GM20431 (cell line): ENCODE measurements around the gene CNTN1.
"Not testable (repeated sequence)": the region's sequence is repeated elsewhere in the genome, so short reads cannot be mapped to it uniquely, and the experiment has no call there.

ENCODE experiments used
- in situ Hi-C: fragments of 300-500 bp; cut with MseI, MboI; formaldehyde crosslinking; loops from one replicate; pipeline ENCODE4 v1.15.0; 2020; ENCODE audit warnings: low sequenced_read_pairs; ENCODE audit not compliant: unreplicated experiment

Gene CNTN1

GRCh38 chr12:40693207-40693821 lies 1.1 kb downstream of the CNTN1 start:
- in situ Hi-C loops, result no loop called here

GRCh38 chr12:40697566-40698259 lies 5.5 kb downstream of the CNTN1 start:
- in situ Hi-C loops, result no loop called here

DNA sequence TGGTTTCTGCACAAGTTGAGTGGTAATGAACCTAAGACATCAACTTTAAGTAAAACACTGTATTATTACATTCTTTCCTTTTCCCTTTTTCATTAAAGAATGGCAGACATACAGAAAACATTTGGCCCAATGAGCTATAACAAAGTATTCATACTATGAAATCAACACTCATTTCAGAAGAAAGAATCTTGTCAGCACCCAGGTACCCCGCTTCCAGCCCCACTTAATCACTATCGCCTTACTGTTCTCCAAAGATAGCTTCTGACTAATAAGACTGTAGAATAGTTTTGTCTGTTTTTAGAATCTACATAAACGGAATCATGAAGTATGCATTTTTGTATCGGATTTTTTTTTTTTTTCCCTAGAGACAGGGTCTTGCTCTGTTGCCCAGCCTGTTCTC lies 9.5 kb downstream of the CNTN1 start:
- in situ Hi-C loops, result no loop called here

DNA sequence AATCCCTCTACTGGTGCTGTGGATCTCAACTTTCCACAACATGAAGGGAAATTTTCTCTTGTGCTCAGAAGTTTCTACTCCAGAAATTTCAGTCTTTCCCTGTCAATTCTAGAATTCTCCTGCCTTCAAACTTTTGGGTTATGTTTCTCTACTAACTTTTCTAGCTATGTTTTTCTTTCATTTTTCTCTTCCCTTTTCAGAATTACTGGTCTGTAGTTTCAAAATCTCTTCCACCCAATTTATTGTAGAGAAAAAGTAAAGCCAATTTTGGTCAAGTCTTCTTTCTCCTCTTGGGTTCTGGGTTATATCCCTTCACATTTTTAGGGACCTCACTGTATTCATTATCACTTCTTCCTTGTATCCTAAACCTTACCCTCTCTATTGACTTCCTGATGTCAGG lies 18.9 kb downstream of the CNTN1 start:
- in situ Hi-C loops, result no loop called here

GRCh38 chr12:40714636-40715035 lies 22.4 kb downstream of the CNTN1 start:
- in situ Hi-C loops, result no loop called here

- in situ Hi-C loops, result no loop called here
Observed at GRCh38 chr12:40716037-40716436, 23.8 kb downstream of the CNTN1 start.

DNA sequence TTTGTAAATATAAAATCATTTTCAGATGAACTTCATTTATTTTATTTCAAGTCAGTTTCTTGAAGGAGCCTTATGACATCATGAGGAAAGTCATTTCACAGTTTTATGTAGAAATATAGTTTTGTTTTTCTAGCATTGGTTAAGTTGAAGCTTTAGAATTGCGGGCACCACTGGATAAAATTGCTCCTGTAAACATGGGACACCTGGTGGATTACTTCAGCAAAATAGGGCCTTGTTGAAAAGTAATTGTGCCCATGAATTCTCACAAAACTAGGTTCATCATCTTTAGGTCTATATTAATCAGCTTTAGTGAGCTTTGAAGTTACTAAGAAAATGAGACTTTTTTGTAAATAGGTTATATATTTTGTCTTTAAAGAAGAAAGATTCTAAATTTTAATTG lies 25.3 kb downstream of the CNTN1 start:
- in situ Hi-C loops, result no loop called here

DNA sequence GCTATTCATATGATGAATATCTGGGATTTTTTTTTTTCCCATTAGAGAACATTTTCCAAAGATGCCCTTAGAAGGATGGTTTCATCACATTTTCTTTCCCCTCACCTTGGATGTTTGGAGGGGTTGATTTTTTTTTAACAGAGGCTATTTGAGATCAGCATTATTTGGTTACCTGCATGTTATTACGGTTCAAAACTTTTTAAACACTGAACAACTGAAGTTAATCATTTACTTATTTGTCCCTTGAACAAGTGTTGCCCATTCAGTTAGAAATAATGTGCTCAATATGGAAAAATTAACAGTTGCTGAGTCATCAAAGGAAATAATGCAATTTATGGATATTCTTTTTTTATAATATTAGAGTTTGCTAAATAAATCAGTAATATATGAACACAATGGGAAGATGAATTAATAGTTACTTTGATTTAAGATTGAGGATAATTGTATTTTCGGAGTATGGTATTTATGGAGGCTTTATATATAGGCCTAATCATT lies 26.7 kb downstream of the CNTN1 start:
- in situ Hi-C loops, result no loop called here

DNA sequence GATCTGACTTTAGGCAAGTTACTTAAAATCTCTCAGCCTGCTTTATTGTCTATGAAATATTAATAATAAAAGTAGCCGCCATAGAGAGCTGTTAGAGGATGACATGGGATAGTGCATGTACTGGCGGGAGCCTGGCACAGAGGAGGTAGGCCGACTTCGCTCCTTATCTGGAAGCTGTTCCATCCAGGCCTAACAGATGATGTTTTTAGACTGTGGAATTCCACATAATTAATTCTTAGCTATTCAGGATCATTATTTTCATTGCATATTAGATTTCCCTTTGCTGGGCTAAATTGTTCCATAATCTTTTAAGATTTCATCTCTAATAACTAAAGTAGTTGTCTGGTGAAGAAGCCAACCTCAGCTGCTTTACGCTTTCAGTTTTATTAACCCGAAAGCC lies 30.8 kb downstream of the CNTN1 start:
- in situ Hi-C loops, result no loop called here

DNA sequence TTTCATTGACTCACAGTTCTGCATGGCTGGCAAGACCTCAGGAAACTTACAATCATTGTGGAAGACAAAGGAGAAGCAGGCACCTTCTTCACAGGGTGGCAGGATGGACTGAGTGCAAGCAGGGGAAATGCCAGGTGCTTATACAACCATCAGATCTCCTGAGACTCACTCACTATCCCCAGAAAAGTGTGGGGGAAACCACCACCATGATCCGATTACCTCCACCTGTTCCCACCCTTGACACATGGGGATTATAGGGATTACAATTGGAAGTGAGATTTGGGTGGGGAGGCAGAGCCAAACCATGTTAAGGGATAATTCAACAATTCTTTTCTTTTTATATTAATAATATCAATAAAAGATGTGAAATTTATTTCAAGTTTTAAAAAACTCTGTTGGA lies 34.1 kb downstream of the CNTN1 start:
- in situ Hi-C loops, result no loop called here

GRCh38 chr12:40727774-40728483 lies 35.7 kb downstream of the CNTN1 start:
- in situ Hi-C loops, result no loop called here

- in situ Hi-C loops, result no loop called here
Observed at GRCh38 chr12:40730281-40730680, 38.0 kb downstream of the CNTN1 start.

- in situ Hi-C loops, result no loop called here
Observed at GRCh38 chr12:40733871-40734270, 41.6 kb downstream of the CNTN1 start.

DNA sequence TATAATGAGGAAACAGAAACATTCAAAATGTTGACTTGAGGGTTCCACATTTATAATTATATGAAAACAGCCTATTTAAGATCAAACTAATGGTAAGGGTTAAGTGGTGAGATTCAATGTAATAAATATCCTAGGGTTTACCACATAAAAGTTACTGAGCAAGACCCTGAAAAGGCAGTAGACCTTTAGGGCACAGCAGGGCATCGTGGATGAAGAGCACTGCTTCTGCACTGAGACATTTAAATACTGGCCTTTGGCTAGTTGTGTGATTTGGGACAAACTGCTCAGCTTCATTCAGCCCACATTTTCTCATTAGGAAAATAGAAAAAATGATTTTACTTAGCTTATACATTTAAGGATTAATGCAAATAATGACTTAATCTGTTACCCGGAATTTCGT lies 42.0 kb downstream of the CNTN1 start:
- in situ Hi-C loops, result no loop called here

DNA sequence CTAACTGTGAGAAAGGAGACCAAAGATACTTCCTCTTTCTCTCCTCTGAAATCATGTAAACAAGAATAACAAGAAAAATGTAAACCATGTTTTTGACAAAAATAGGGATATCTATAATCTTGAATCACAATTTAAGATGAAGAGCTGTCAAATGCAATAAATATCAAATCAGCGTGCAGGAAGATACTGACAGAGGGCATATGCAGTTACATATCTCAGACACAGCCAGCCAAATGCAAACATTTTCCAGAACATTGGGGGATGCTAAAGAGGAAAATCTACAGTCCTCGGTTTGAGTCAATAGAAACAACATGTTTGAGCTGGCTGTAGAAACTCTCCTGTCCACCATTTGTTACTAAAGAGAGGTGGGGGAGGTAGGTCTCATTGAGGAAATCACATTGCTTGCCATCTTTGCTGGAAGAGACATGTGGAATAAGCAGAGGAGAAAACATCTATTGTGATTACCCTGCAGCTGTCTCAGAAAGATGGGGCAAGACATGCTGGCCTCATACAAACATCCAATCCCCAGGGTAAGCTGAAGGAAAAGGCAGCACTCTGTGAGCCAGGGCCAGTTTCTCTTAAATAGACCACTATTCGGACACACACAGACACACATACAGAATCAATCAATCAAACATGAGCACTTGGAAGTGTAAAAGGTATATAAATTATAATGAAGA lies 43.5 kb downstream of the CNTN1 start:
- in situ Hi-C loops, result no loop called here

- in situ Hi-C loops, result not testable (repeated sequence)
Observed at GRCh38 chr12:40737416-40737815, 45.2 kb downstream of the CNTN1 start.

GRCh38 chr12:40738856-40739255 lies 46.6 kb downstream of the CNTN1 start:
- in situ Hi-C loops, result no loop called here

DNA sequence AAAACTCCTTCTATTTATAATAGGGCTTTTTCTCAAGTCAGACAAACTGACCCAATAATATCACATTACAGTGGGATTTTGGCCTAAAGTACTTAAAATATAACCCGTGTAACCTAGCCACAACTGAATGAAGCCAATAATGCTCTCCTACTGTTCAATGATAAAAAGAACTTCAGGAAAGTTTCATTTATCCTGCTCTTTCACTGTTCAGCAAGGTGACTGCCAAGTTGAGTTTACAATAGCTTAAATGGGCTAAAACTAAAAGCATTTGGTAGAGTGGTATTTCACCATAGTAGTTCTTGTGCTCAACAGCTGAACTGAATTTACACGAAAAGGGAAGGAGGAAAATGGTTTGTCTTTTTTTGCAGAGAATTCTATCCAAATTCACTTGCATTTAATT lies 49.8 kb downstream of the CNTN1 start:
- in situ Hi-C loops, result no loop called here

DNA sequence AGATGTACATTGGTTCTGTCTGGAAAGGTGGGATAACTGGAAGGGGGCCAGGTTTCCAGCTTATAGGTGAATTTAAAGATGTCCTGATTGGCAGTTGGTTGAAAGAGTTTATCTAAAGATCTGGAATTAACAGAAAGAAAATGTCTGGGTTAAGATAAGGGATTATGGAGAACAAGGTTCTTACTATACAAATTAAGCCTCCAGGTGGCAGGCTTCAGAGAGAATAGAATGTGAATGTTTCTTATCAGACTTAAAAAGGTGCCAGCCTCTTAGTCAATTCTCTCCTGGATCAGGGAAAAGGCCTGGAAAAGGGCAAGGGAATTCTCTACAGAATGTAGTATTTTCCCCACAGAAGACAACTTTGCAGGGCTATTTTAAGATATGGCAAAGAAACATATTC lies 53.1 kb downstream of the CNTN1 start:
- in situ Hi-C loops, result no loop called here

DNA sequence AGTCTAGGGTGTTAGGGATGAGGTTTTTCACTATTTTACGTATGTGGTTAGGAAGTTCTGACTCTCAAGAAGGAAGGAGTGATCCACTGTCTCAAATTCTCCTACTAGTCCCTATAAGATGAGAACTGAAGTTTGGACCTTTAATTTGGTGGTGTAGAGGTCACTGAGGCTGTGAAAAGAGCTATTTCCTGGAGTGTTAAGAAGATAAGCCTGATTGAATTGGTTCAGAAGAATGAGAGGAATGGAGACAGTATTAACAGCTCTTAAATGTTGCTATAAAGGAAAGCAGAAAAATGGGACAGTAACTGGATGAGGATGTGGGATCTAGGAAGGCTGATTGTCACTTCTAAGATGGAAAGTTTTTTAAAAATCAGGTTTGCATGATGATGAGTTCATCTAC lies 57.6 kb downstream of the CNTN1 start:
- in situ Hi-C loops, result no loop called here

GRCh38 chr12:40752011-40752410 lies 59.8 kb downstream of the CNTN1 start:
- in situ Hi-C loops, result no loop called here
